HT-29 (cell line): ENCODE measurements around the gene LZTS2. TPM values are rescaled to one million over a fixed set of nuclear protein-coding genes. Genes with fewer than 3 reads are reported as not detected.

ENCODE experiments used
- DNase-seq: peaks from one replicate; pipeline ENCODE4 v3.0.0-alpha.2; 2015; ENCODE audit warnings: low spot score
- total RNA-seq: library from RNA; depleted of rRNA; stranded (reverse); fragments of >200 nt; shearing (Covaris generic); gene quantifications from 2 replicates; pipeline ENCODE4 v1.2.3, GENCODE V29; 2014

LZTS2 gene
- total RNA-seq, 1 experiment from 2014 or later, result 172 TPM

DNA sequence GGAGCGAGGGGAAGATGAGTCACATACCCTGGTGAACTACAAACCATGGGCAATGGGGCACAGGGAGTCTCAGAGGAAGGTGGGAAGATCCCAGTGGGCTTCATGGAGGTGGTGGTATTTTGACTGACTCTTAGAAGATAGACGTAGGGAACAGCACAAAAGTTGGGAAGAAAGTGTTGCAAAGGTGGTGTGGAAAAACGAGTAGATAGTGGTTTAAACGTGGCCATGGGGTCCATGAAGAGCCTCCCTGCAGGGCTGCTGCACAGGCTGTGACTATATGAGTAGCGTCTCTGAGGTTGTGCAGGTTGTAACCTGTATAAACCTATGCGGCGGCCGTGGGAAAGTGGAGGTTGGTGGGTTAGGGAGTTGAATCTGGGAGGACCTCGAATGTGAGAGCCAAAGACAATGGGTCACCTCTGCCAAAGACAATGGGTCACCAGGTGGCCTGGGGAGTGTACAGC, 13.8 kb downstream of the LZTS2 start:
- DNase-seq, result no peak

DNA sequence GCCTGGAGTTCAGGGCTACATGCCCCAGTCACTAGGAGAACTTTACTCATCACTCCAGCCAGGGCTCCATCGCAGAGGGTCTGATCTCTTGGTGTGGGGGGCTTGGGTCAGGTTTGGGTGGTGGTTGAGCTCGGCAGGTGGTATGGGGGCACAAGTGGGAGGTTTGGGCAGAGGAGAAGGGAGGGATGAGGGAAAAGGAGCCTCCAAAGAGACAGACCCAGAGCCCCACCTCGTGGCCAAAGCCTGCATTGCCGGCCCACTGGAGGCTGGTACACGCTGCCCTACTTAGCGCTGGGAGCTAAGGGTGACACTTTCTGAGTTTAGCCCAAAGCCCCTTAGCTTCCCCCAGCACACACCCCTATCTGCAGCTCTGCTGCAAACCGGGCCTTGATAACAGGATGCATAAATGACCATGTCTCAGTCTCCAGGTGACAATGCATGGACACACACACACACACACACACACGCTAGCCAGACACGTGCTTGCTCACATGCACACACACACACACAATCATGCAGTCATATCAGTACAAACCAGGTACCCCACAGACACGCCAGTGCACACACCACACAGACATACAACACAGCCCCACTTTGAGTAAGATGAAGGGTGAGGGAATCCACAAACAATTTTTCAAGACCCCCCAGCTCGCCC, 14.7 kb downstream of the LZTS2 start:
- DNase-seq, result peak; percentile 91

DNA sequence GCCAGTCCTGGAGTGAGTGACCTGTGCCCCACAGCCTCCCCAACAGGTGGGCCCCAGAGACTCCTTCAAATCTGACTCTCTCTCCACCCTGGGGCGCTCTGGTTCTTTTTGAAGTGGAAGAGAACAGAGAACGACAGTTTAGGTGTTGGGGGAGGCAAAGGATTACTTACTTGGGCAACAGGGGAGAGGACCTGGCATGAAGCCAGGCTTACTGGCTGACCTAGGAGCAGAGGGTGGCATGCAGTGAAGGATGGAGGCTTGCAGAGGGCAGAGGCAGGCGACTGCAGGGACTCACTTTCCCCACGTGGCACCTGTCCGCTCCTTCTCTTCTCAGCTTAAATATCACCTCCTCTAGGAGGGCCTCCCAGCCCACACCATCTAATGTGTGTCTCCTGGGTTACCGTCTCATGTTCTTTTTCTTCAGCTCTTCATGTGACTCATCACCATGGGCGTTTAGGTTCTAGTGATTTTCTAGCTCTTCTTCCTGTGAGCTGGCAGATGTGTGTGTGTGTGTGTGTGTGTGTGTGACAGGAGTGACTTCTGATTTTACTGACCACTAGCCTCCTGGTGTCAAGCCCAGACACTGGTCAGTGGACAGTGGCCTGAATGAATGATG, 15.5 kb downstream of the LZTS2 start:
- DNase-seq, result peak; percentile 14

DNA sequence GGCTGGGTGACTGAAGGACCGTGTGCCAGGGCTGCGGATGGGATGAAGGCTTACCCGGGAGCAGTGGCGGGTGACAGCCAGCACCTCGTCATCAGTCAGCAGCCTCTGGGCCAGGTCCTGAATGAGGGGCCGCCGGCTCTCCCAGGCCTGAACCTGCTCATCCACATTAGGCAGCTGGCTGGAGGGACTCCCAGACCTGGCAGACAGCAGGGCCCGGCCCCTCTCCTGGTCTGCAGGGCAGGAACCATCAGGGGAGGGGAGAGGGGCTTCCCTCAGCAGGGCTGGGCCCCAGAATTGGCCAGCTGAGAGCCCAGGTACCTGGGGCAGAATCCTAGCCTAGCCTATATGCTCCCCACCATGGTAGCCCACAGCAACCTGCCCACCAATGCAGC, 16.0 kb downstream of the LZTS2 start:
- no peak for DNase-seq

DNA sequence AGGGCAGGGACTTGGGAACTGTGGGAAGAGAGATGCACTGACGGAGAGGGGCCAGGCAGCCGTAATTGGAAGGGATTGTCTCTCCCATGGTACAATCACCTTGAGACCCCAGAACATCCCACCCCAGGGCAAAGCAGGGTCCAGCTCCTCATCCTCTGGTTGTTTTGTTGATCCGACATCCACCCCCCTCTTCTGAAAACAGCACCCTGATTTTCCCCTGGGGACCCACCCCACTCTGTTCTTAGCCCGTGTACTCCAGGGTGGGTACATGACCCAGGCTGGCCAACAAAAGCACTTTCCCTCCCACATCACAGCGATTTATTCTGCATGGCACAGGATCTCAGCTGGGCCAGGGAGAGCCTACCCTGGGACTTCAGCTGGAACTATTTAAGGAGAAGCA, 17.2 kb downstream of the LZTS2 start:
- DNase-seq, result no peak

DNA sequence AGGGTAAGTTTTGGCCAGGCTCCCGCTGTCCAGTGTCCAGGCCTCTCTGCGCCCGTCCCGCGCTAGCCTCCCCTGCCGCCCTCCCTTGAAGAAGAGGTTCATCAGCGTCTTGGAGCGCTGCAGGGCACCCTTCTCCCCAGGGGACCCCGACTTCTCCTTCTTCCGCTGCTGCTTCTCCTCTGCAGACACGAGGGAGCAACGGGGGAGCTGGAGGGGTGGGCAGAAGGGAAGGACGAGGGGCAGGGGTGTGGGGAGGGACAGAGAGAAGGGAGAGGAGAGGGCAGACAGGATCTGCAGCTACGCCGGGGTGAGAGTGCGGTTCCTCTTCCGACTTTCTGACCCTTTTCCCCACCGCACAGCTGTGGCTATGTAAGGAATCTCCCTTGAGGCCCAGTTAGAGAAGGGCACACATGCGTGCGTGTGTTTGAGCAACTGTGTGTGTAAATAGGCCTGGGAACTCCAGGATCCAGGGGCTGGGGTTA, 18.6 kb downstream of the LZTS2 start:
- no peak for DNase-seq

DNA sequence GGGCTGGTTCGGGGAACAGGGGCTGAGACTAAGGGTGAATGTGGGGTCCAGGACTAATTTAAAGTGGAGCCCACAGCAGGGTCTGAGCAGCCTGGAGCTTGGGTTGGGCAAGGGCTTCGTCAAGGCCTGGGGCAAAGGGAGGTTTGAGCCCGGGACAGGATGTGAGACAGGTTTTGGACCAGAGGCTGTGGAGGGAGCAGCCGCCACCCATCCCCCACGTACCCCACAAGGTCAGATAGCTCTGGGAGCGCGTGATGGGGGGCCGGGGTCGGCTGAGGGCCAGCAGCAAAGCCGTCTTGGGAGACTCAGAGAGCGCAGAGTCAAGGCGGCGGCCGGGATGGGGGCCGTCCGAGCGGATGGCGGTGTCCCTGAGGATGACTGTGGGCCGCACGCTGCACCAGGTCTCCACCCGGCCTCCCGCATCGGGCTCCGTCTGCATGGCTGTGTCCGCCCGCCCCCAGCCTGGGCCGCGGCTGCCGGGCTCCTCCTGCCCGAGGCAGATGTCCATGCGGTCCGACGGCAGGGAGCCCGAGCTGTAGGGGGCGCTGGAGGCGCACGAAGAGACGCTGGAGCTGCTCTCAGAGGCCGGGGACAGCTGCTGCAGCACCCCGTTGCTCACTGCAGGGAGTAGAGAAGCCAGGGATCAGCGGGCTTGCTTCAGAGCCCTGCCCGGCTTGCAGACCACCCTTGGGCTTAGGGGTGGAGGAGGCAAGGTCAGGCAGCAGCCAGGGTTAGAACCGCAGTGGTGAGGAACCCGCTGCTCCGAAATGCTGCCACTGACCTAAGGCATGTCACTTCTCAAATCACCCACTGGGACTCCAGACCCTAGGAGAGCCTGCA, 19.2 kb downstream of the LZTS2 start:
- DNase-seq, result peak; percentile 92

DNA sequence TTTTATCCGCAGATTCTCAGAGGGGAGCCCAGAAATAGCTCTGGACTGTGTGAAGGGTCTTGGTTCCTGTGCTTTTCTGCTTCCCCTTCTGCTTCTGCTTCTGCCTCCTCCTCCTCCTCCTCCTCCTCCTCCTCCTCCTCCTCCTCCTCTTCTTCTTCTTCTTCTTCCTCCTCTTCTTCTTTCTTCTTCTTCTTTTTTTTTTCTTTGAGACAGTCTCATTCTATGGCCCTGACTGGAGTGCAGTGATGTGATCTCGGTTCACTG, 19.8 kb downstream of the LZTS2 start:
- no peak for DNase-seq

DNA sequence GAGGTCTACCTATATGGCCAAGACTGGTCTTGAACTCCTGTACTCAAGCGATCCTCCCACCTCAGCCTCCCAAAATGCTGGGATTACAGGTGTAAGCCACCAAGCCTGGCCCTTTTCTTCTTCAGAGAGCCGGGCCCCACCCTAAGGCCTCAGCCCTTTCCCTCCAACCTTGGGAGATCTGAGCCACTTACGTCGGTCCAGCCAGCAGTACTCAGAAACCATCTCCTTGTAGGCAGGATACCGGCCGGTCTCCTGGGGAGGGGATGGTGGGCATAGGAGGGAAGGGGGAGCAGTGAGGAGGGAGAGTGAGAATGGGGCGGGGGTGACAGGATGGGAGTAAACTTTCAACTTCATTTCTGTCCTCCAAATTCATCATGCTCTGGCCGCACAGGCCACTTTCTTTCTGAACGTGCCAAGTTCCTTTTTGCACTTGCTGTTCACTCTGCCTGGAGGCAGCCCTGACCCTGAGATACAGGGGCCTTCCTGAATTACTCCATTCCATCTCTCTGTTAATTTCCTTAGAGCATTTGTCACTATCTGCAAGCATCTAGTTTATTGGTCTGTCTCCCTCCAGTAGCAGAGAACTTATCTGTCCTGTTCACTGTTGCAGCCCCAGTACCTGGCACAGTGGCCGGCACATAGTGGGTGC, 20.9 kb downstream of the LZTS2 start:
- no peak for DNase-seq

DNA sequence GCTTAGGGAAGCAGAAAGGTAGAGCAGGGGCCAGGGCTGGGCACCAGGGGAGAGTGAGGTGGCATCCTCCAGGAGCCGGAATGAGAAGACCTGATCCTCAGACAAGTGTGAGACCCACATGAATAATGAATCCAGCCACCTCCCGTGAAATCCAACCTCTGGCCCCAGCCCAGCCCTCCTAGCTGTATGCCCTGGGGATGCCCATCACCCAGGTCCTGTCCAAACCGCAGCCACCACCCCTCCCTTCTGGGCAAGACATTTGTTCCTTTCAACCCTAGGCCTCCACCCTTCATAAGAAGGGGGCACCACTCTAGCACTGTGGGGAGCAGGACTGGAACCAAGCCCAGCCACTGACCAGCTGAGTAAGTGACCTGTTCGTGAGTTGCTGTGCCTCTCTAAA, 21.6 kb downstream of the LZTS2 start:
- no peak for DNase-seq

DNA sequence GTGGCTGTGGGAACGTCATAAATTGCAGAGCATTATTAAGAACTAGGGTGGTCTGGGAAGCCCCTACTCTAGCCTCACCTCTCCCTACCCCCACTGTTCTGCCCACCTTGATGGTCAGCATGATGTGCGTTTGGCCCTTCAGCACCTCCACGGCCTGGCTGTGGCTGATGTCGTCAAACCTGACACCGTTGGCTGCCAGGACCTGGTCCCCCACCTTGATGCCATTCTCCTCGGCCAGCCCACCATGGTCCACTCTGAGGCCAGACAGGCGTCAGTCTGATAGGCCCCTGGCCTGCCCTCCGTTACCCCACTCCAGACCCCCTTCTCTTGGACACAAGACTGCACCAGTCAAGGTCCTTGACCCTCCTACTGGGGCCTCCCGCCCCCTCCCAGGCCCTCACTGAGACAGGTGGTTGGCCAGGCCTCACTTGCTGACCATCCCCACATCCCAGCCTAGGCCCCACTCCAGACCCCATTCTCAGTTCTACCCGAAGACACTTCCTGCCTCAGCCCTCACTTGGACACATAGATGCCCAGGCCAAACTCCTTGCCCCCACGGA, 22.2 kb downstream of the LZTS2 start:
- DNase-seq, result no peak

DNA sequence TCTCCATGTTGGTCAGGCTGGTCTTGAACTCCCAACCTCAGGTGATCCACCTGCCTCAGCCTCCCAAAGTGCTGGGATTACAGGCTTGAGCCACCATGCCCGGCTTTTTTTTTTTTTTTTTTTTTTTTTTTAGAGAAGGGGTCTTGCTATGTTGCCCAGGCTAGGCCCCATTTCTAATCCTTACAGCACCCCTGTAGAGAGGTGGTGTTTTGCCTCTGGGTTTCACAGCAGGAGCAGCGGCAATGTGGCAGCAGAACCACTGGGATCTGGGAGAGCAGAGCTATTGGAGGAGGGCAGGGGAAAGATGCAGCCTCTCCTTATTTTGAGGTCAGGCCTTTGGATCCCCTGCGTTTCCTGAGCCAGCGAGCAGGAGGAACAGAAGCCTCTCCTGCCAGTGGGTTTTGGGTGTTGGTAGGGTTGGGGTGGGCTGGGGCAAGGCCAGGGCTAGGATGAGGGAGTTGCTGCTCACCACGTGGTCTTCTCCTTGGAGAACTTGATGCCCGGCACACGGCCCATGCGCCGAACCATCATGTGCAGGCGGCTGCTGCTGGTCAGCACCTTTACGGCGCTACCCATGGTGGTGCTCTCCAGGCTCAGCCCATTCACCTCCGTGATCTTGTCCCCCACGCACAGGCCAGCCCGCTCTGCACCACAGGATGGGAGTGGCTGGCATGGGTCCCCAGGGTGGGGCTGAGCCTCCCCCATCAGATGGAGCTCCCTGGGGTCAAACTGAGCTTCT, 23.5 kb downstream of the LZTS2 start:
- no peak for DNase-seq

DNA sequence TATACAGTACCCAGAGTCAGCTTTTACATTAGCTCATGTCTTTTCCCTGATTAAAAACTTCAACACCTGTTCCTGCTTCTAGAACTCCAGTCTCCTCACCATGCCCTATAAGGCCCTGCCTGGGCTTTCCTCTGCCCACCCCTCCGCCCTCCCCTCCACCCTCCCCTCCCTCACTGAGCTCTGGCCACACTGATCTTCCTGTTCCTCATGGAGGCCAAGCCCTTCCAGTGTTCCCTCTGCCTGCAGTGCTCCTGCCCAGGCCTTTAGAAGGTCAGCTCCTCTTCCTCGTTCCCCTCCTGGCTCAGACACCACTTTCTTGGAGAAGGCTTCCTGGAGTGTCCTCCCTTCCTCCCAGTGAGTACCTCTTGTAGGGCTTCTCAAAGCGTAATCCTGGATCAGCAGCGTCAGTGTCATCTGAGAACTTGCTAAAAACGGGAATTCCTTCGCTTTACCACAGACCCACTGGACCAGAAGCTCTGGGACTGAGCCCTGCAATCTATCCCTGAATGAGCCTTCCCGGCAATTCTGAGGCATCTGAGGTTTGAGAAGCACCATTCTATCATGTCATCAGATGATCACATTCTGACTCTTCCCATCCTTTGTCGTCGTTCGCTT, 27.6 kb downstream of the LZTS2 start:
- DNase-seq, result no peak

DNA sequence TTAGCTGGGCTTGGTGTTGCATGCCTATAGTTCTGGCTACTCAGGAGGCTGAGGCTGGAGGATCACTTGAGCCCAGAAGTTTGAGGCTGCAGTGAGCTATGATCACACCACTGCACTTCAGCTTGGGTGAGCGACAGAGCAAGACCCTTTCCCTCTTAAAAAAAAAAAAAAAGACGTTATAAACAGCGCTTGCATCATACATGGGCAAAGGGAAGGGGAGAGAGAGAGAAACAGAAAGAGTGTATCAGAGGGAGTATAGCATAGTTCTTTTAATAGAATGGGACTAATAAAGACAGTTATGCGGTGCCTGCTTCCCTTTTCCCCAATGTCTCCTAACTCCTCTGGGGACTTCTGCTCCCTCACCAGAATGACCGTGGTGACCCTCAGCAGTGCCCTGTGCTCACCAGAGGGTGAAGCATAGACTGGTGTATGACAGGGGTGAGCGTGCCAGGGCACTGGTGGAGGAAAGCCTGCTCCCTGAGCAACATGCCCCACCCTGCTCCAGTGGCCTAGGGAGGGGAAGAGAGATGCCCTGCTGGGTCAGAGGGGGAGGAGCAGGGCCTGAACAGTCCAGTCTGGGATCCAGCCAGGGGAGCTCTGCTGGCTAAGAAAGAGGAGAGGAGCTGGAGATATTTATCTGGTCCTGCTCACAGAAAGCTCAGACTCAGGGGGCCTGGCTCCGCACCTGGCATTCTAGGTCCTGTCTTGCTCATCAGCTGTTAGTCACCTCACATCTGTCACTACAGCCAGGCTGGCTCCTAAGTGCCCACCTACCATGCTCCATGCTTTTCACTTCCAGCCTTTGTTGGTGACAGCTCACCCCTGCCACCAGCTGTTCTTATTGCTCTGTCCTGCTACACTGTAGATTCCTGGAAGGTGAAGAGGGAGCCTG, 29.1 kb downstream of the LZTS2 start:
- DNase-seq, result peak; percentile 51

DNA sequence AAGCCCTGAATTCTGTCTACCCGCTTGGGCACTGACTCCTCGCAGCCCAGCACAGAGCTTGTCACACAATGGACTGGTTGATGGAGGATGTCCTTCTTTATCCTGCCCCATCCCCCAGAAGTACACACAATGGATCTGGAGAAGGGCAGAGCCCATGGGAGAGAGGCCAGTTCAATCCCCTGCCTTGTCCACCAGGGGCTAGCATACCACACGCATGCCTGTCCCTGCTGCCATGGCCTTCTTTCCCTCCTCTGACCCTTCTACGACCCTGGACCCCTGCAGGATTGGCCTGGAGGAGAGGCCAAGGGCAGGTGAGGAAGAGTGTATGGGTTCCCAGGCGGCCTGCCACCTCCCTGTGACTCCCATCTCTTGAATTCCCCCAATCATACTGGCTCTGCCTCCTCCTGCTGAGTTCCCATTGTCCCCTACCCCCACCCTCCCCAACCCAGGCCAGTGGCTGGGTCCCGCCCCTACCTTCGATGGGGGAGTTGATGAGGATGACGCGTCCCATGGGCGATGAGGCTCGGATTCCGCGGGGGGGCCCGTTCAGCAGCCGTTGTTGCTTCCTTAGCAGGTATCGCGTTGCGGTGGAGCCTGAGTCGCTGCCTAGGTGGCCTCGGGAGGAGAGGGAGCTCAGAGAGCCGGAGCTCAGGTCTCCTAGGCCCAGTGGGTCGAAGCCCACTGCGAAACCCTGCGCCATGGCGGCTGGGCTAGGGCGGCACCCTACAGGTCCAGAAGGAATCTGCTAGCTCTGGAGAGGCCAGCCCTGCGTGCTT, 30.1 kb downstream of the LZTS2 start:
- no peak for DNase-seq

DNA sequence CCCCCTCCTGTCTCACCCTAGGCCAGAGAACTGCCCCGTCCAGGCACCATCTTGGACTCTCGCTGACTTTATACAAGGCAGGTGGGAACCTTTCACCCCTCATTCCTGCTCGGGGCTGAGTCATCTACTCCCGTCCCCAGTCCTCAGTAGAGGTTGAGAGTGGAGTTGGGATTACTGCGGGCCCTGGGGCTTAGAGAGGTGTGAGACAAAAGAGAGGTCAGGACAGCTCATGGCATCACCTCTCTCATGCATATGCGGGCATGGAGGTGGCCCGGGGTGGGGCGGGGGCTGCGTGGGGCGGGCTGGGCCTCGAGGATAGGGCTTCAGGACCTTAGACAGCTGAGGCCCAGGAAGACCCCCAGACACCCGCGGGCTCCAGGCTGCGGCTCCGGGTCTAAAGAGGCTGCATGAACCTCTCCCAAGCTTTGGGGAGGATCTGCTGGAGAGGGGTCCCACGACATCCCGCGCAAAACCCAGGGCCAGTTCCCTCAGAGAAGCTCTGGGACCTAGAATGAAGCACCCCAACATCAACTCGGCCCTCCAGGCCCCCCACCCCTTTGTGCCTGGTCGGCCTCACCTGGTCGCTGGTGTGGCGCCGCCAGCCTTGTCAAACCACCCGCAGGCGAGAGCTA, 31.0 kb downstream of the LZTS2 start:
- no peak for DNase-seq

DNA sequence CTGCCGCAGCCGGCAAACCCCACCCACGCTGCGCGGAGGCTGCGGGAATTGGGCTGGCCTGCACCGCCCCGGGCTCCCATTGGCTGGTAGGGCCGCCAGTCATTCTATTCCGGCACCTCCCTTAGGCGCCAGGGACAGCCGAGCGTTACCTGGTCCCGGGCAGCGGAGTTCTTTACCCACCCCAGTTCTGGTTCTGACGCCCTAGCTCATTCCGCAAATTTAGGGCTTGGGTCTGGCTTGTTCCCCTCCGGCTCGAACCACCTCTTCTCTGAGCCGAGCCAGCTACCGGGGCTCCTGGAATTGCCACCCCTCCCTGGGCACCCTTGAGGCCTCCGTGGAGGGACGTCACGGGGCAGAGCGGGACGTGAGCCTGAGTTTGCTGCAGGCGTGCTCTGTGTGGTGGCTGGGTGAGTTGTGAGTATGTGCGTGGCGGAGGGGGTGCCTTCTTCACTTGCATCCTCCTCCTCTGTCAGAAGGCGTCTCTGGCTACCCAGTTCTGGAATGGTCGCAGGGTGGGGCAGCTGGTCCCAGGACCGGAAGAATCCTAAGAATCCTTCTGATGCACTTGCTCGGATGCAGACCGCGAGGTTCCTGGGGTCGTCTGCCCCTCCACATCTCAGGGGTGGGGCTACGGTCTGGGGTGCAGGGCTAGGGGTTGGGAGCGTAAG, 31.7 kb downstream of the LZTS2 start, which contains the start of the genes PDZD7 and SFXN3:
PDZD7 (minus strand) TSS at position 2 of the 668 bp plus-strand sequence. CDS start 910 bp downstream, outside the sequence.
SFXN3 (plus strand) TSS at position 107 of the 668 bp plus-strand sequence. CDS start 3,461 bp downstream, outside the sequence.
- DNase-seq, result peak; percentile 93
